CD4-positive, alpha-beta T cell treated with Interleukin-4 for 4 hours (primary cell): ENCODE measurements around the gene PAK4.
"Not testable (repeated sequence)": the region's sequence is repeated elsewhere in the genome, so short reads cannot be mapped to it uniquely, and the experiment has no call there.

Experiments used
- DNase-seq: peaks from one replicate; pipeline ENCODE4 v3.0.0-alpha.2; 2020

The PAK4 gene

DNA sequence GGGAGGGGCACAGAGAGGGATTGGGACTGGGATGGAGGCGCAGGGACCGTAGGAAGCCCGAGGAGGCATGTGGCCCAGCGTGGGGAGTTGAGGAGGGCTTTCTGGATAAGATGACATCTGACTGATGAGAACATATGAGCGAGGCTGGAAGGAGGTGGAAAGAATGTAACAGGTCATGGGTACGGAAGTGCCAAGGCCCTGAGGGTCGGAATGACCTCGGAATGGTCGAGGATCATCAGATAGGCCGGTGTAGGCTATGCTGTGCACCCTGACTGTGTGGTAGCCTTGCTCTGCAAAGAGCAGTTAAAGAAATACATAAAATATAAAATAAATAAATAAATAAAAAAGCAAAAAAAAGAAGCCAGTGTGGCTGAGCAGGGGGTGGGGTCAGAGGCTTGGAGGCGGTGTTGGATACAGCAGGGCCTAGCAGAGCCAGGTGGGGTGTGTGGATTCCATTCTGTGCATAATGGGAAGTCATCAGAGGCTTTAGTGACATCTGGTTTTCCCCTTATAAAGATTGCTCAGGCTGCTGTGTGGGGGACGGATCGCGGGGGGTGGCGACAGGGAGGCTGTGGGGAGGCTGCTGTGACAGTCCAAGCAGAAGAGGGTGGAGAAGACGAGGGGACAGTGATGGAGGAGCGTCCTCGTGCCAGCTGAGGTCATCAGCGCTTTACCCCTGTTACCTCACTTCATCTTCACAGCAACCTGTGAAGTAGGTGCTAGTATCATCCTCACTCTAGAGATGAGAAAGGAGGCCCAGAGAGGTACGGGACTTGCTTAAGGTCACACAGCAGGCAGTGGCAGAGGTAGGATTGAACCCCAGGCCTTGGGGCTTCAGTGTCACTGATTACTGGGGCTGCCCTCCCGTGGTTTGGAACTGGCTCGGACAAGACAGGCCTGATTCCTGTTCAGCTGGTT is 5.0 kb downstream of the PAK4 start:
- DNase-seq = no peak

DNA sequence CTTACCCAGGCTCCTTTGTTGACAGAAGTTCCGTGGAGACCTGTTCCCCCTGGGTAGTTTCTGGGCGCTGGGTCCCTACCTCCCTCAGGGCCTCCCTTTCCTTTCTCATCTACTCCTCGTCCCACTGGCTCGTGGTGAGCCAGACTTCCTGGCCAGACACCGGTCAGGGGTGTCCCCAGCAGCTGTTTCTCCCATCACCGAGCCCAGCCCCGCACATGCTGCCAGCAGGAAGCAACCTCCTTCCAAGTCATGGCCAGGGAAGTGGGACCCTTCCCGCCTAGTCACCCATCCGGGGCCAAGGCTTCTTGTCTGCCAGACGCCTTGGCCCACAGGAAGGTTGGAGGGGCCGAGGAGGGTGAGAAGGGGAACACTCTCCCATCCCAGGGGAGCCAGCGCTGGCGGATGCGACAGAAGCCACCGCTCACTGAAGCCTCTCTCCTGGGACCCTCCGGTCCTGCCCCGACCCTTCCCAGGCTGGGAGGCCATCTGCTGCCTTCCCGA is 5.7 kb downstream of the PAK4 start:
- DNase-seq = no peak

DNA sequence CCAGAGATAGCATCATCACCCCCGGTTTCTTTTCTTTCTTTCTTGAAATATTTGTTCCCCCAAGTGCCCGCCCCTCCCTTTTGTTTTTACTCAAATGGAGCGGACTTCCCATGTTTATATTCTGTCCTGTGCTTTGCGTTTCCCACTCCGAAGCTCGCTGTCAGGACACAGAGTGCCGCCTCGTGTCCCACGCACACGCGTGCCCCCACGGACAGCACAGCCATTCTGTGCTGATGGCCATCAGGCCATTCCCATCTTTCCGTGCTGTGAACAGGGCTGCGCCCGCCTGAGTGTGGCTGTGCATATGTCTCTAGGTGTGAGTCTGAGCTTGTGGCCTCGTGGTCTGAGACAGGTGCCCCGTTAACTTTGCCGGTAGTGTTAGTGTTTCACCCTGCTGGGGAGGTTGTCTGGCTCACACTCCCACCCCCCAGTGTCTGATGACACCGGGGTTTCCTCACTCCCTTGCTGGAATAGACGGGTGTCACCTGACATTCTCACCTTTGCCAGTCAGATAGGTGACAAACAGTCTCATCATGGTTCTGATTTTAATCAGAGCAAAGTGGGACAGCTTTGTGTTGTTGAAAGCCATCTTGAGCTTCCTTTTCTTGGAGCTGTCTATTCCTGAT is 6.9 kb downstream of the PAK4 start:
- DNase-seq = no peak

DNA sequence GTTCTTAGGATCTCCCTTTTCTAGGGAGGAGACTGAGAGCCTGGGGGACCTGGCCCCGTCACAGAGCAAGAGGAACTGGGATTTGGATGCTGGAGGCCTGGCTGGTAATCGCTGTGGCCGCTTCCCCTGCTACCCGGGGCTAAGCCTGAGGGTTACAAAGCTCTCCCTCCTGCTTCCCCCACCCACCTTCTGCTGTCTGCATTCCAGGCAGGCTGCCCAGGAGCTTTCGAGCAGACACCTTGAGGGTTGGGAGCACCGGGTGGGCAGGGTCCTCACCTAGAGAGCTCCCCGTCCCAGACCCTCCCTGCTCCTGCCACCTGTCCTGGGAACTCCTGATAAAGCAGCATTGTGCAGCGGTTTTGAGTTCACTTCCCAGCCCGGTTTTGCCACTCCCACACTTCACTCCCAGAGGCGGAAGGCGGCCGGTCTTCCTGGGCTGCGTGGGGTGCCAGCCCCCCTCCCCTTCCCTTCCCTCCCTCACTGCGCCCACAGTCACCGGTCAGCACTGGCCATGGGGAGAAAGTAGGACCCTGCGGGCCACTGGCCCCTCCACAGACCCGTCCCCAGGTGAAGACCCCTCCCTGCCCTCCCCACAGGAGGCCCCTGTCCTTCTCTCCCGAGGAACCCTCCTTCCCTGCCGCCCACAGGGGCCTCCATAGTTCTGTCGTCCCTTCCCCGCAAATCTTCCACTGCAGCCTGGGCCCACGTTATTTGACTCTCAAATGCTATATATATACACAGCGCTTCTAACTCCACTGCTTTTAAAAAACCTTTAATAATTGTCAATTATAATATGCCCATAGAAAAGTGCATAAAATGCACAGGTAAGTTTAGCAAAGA is 8.1 kb downstream of the PAK4 start:
- no peak for DNase-seq

DNA sequence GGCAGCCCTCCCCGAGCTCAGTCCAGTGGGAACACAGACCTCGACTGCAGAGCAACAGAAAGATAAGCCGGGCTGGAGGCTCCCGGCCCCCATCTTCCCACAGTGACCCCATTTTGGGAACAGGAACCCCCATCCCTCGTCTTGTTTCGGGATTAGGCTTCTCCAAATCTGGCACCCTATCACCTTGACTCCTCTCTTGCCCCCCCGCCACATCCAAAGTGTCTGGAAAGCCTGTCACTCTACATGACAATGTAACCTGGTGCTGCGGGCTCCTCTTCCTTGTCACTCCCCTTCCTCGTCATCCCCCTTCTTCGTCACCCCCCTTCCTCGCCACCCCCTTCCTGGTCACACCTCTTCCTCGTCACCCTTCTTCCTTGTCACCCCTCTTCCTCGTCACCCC is 10.1 kb downstream of the PAK4 start:
- no peak for DNase-seq

DNA sequence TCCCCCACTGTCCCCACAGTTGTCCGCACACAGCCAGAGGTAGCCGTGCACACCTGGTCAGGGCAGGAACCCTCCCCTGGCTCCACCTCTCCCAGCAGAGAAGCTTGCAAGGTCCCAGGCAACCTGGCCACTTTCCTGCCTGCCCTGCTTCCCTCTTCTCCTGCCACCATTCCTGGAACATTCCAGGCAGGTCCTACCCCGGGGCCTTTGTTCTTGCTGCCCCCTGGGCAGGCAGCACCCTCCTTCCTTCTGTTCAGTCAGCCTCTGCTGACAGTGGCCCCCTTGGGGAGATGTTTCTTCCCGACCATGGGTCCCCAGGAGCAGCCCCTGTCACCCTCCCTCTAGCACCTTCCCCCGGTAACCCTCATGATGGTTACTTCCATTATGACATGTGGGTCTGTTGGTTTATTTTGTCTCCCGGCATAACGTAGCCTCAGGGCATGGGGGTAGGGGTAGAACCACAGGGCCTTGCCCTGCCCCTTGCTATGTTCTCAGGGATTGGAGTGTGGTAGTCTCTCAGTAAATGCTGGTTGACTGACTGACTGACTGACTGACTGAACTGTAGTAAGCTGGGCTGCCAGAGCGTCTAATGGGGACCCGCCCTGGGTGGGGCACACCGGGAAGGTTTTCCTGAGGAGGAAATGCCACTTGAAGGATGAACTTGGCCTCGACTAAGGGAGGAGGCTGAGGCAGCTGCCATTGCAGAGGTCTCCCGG is 10.8 kb downstream of the PAK4 start:
- no peak for DNase-seq

DNA sequence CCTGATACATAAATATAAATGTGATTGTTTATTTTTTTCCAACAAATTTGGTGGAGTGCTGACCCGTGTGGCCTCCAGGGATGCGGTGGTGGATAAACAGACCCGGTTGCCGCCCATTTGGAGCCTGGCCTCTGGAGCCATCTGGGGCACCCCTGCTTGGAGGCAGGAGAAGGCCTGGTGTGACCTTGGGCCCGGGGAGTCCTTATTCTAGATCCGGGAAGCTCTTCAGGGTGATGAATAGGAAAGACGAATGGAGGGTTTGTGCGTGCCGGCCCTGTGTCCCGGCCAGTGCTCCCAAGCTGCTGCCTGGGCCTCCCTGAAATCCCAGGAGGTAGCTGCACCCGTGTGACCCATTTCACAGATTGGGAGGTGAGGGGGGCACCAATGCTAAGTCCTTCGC is 11.5 kb downstream of the PAK4 start:
- no peak for DNase-seq

DNA sequence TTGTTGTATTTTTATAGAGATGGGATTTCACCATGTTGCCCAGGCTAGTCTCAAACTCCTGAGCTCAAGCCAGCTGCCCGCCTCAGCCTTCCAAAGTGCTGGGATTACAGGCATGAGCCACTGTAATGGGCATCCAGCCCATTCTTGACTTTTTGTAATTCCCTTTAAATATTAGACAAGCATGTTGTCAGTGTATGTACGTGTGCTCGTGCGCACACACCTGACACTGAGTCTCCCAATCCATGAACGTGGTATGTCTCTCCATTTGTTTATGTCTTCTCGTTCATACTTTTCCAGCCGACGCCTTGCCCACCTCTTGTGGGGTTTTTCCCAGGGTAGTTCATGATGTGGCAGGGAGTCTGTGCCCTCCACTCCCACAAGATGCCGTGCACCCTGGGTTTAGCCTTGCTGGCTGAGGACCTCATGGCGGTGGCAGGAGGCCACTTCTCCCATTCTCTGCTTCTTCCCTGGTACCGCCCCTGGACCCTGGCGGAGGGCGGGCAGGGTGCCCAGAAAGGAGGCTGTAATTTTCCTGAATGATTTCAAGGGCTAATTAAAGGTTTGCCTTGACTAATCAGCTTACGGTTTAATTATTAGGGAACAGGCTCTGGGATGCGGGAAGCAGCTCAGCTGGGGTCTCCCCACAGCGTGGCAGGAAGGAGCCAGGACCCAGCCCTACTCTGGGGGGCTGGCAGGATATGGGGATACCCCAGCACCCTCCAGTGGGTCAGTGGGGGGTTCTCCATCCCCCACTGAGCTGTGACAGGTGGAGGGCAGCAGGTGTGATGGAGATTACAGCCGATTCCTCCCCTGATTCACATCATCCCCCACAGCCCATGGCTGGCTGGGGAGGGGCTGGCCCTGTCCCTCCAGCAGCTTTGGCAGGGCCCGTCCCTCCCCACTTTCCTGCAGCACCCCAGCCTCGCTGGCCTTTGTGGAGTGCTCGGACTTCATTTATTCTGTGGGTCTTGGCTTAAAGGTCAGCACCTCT is 12.9 kb downstream of the PAK4 start:
- no peak for DNase-seq

DNA sequence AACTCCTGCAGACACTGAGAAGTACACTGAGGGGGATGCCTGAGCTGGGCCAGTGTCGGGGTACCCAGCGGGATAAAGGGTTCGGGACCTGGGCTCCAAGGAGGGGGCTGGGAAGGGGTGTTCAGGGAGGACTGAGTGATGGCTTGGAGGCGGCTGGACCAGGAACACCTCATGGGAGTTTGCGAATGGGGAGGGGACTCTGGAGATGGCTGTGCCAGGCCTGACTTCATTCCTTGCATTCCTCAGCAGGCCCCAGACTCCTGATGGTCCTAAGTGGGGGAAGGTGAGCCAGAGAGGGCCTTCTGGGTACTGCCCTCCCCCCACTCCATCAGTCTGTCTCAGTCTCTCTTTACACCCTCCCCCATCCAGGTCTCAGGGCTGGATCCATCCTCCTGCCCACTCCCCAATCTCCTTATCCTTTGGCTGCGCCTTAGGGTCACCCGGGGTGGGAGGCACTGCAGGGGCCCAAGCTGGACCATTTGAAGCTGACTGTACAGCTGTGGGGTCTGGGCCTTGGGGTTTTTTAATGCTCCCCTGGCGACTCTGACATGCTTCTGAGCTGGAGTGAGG is 13.8 kb downstream of the PAK4 start:
- DNase-seq = no peak

DNA sequence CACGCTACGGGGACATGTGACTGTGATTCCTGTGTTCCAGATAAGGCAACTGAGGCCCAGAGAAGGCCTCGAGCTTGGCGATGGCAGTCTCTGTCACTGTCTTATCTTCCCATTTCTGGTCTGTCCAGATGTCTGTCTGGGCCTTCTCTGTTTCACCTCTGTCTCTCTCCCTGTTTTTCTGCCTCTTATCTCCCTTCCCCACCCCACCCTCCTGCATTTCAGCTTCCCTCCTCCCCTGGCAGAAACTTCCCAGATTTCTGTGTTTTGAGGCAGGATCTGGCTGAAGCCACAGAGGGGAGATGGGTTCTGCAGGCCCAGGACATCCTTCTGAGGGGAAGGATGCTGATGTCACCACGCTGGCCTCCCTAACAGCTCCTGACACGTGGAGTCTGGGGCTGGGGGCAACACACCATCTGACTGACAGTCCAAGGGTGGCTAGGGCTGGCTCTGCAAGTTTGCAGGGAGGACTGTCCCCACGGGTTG is 14.4 kb downstream of the PAK4 start:
- DNase-seq = no peak

DNA sequence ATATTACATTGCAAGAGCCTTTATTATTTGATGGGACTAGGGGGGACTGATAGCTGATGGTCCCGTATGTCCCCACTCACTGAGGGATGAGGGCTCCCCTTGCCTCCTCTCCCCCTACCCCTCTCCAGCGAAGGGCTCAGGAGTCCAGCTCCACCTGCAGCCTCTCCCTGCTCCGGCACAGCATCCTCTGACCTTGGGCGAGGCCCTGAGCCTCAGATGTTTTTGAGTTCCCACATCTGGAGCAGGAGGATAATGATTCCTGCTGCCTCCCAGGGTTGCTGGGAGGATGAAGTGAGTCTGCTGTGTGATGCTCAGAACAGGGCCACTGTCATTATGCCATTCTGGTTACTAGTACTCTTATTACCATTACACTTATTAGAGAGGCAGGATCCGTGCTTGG is 15.0 kb downstream of the PAK4 start:
- no peak for DNase-seq

DNA sequence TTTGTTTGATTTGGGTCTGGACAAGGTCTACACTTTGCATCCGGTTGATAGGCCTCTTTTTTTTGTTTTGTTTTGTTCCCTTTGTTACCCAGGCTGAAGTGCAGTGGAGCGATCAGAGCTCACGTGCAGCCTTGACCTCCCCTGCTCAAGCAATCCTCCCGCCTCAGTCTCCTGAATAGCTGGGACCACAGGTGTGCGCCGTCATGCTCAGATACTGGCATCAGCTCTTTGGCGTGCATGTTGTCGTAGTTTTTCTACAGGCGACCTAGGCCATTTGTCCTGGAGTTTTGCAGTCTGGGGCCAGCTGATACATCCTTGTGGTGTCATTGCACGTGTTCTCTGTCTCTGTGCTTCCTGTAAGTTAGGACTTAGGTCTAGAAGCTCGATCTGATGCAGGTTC is 16.3 kb downstream of the PAK4 start:
- DNase-seq = no peak

DNA sequence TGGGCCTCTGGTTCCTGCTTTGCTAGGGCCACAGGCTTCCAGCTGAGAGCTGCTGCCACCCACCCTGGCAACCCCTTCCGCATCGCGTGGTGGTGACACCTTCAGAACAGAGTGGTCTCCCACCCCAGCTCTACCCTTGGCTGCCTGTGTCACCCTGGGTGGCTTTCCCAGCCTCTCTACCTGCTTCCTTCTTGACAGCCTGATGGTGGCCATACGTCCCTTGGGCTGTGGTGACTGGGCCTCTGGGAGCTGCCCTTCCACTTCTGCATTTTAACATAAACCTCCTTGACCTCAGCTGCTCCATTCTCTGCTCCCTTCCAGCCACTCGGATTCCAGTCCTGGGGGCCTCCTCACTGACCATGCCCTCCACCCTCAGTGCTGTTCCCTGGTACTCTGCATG is 17.0 kb downstream of the PAK4 start:
- DNase-seq = no peak

DNA sequence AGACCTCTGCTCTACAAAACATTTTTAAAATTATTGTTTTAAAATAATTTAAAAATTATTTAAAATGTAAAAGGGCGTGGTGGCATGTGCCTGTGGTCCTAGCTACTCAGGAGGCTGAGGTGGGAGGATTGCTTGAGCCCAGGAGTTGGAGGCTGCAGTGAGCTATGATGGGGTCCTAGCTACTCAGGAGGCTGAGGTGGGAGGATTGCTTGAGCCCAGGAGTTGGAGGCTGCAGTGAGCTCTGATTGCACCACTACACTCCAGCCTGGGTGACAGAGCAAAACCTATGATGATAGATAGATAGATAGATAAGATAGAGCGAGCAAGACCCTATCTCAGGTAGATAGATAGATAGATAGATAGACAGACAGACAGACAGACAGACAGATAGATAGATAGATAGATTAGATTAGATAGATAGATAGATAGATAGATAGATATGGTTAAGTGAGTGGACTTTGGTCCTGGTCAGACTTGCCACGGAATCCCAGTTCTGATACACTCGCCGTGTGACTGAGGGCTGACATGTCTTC is 18.2 kb downstream of the PAK4 start:
- not testable (repeated sequence) for DNase-seq

DNA sequence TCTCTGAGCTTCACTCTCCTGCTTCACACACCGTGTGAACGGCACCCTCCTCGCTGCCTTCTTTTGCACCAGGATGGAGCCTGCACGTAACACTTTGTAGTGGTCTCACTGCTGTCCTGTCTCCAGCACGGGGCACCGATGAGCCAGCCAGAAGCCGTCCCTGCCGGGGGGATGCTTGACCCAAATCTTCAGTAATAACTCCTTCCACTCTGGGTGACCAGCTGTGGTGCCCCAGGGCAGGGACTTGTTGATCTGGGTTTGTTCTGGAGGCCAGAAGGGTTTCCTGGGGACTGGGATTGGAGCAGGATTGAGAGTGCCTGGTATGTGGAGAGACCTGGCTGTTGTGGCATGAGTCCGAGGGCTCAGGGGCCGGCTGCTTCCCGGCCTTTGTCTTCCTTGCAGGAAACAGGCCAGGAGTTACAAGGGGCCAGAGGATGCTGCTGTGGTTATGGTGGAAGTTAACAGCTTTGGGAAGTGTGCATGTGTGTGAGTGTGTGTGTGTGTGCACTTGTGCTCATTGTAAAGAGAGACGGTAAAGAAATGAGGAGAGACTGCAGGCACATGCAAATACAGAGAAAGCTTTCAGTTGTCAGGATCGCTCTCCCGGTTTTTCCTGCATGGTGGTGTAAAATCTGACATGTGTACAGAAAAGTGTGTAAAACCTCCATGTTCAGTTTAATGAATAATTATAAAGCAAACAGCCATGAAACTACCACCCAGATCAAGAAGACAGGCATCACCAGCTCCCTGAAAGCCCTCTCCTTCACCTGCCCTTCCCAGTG is 18.9 kb downstream of the PAK4 start:
- no peak for DNase-seq

DNA sequence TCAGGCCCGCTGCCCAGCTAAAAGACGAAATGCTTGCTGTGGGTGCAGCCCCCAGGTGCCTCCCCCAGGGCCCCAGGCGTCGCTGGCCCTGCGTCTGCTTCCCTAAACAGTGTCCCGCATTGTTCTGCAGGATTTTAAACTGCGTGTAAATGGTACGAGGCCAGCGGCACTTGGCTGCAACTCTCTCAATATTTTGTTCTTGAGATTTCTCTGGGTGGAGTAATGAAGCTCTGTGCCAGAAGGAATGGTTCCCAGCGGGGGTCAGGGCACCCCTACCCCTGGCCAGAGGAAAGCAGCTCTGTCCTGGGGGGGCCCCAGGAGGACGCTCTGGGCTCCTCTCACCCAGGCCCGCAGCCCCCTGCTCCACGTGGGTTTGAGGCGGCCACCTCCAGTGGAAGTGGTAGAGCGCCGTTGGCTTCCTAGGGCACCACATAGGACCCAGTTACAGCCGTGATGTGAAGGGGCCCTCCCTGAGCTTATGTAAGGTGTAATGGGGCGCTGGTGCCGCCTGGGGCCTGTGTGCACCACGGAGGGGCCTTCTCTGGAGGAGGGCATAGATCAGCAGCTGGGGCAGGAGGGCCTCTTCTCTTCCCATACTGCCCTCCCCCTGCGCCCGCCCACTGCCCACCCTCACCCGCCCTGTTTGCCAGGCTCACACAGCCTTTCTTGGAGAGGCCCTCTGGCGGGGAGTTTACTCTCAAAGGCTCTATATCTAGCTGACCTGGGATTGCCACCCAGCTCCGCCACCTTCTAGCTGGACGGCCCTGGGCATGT is 19.8 kb downstream of the PAK4 start:
- DNase-seq = no peak

DNA sequence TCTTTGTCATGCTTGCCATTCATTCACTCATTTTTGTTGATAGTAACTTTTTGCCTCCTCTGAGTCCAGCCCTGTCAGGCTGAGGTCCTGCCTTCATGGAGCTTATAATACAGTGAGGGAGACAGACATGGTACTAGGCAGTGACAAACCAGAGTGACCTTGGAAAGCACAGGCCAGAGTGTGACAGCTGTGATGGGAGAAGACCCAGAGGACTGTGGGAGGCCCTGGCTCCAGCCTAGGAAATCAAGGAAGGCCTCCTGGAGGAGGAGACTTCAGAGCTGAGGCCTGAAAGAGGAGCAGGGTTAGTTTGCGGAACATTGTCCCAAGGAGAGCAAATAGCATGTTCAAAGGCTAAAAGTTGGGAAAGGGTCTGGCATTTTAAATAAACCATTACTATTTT is 20.5 kb downstream of the PAK4 start:
- no peak for DNase-seq

DNA sequence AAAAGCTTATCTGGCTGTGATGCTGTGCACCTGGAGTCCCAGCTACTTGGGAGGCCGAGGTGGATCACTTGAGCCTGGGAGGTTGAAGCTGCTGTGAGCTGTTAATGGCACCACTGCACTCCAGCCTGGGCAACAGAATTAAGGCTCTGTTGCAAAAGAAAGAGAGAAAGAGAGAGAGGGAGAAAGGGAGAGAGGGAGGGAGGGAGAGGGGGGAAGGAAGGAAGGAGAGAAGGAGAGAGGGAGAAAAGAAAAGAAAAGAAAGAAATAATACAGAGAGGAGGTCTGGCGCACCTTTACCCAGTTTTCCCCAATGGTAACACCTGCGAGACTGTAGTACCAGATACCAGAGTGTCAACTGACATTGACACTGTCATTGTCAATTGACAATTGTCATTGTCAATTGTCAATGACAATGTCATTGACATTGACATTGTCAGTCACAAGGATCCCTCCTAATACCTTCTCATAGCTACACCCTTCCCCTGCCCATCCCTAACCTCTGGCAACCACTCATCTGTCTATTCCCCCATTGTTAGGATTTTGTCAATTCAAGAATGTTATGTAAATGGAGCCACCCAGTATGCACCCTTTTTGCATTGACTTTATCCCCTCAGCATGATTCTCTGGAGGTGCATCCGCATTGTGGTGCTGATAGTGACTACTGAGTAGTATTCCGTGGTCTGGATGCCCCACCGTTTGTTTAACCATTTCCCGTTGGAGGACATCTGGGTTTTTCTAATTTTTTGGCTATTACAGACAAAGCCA is 21.3 kb downstream of the PAK4 start:
- no peak for DNase-seq
